SK-N-SH (cell line): ENCODE measurements around the gene MS4A14. TPM values are rescaled to one million over a fixed set of nuclear protein-coding genes. Genes with fewer than 3 reads are reported as not detected.

Experiments
- CTCF ChIA-PET: fragments of 300-600, 350-600 bp; formaldehyde crosslinking; extraction: SDS; loops from one replicate; lab custom pipeline; 2021; lab: Yijun Ruan, JAX
- POLR2A ChIA-PET: fragments of 350-600 bp; sonication (Branson Sonifier 250); formaldehyde crosslinking; extraction: SDS; loops from one replicate; lab custom pipeline; 2020; ENCODE audit warnings: antibody characterized with exemption, inconsistent platforms; lab: Yijun Ruan, JAX
- DNase-seq: peaks from one replicate; pipeline ENCODE4 v3.0.0; 2012
- H2AFZ ChIP-seq: fragments of 200-600 bp; sonication (generic); 2 replicates; pipeline ENCODE4 v1.8.1; 2016; ENCODE audit warnings: antibody characterized with exemption, mild to moderate bottlenecking, low read depth
- H3F3A ChIP-seq: fragments of 200-600 bp; sonication (generic); replicated peaks from 2 replicates; pipeline ENCODE3; 2016; ENCODE audit warnings: antibody characterized with exemption, mild to moderate bottlenecking; ENCODE audit not compliant: insufficient read depth
- H3K27ac ChIP-seq, 2 experiments: fragments of 200-500 bp in 1 of 2; fragments of 200-600 bp in 1 of 2; sonication (Bioruptor generic) in 1 of 2; sonication (generic), shearing (Covaris generic) in 1 of 2; 2 replicates each; pipeline versions ENCODE4 v1.5.1 to v1.6.1; 2014 to 2016; ENCODE audit warnings: low read depth in 2 of 2, inconsistent platforms in 1 of 2, low read length in 1 of 2, mild to moderate bottlenecking in 1 of 2, mixed read lengths in 1 of 2
- H3K27me3 ChIP-seq: fragments of 200-600 bp; sonication (generic), shearing (Covaris generic); 2 replicates; pipeline ENCODE4 v1.6.1; 2016; ENCODE audit warnings: mixed run types; ENCODE audit not compliant: insufficient read depth
- H3K36me3 ChIP-seq, 2 experiments: fragments of 200-500 bp in 1 of 2; fragments of 200-600 bp in 1 of 2; sonication (Bioruptor generic) in 1 of 2; sonication (generic) in 1 of 2; replicated peaks in 1 of 2; 2 replicates each; pipeline versions ENCODE3 to v1.5.1; 2014 to 2016; ENCODE audit warnings: low read length in 1 of 2, mild to moderate bottlenecking in 1 of 2; ENCODE audit not compliant: insufficient read depth in 2 of 2, control insufficient read depth in 1 of 2
- H3K4me1 ChIP-seq, 2 experiments: fragments of 200-500 bp in 1 of 2; fragments of 200-600 bp in 1 of 2; sonication (Bioruptor generic) in 1 of 2; sonication (generic), shearing (Covaris generic) in 1 of 2; 2 replicates each; pipeline versions ENCODE4 v1.5.1 to v1.6.1; 2014 to 2016; ENCODE audit warnings: low read depth in 1 of 2, low read length in 1 of 2, mixed run types in 1 of 2; ENCODE audit not compliant: insufficient read depth in 2 of 2, control insufficient read depth in 1 of 2
- H3K4me2 ChIP-seq: fragments of 200-600 bp; sonication (generic), shearing (Covaris generic); 2 replicates; pipeline ENCODE4 v1.6.1; 2017; ENCODE audit warnings: mixed run types
- H3K4me3 ChIP-seq, 2 experiments: fragments of 200-500 bp in 1 of 2; fragments of 200-600 bp in 1 of 2; sonication (Bioruptor generic) in 1 of 2; sonication (generic), shearing (Covaris generic) in 1 of 2; 2 replicates each; pipeline versions ENCODE4 v1.5.1 to v1.8.1; 2014 to 2016; ENCODE audit warnings: low read depth in 2 of 2, inconsistent platforms in 1 of 2, low read length in 1 of 2, mild to moderate bottlenecking in 1 of 2, mixed read lengths in 1 of 2, moderate library complexity in 1 of 2
- H3K79me2 ChIP-seq: fragments of 200-600 bp; sonication (generic); 2 replicates; pipeline ENCODE4 v1.8.1; 2017; ENCODE audit warnings: mild to moderate bottlenecking; ENCODE audit not compliant: insufficient read depth
- H3K9ac ChIP-seq: fragments of 200-600 bp; sonication (generic); 2 replicates; pipeline ENCODE4 v1.6.1; 2017; ENCODE audit warnings: mixed run types
- H3K9me2 ChIP-seq: fragments of 200-600 bp; sonication (generic); 2 replicates; pipeline ENCODE4 v1.6.1; 2017; ENCODE audit warnings: mixed run types
- H3K9me3 ChIP-seq: fragments of 200-600 bp; sonication (generic); 2 replicates; pipeline ENCODE4 v1.6.1; 2017; ENCODE audit warnings: mixed run types, mild to moderate bottlenecking, moderate library complexity
- H4K20me1 ChIP-seq: fragments of 200-600 bp; sonication (generic); 2 replicates; pipeline ENCODE4 v1.6.1; 2017; ENCODE audit warnings: mild to moderate bottlenecking, mixed run types; ENCODE audit not compliant: insufficient read depth
- CHD2 ChIP-seq: fragments of 150-350 bp; IDR thresholded peaks from 2 replicates; pipeline ENCODE4 v1.6.1; 2018; ENCODE audit warnings: low read length; ENCODE audit not compliant: partially characterized antibody
- FOSL2 ChIP-seq: IDR thresholded peaks from 2 replicates; pipeline ENCODE4 v1.4.0; 2012; ENCODE audit warnings: low read depth, mild to moderate bottlenecking, moderate library complexity, borderline replicate concordance
- FOXJ3 ChIP-seq: sonication (generic); formaldehyde crosslinking; IDR thresholded peaks from 2 replicates; pipeline ENCODE4 v1.5.1; 2020; ENCODE audit warnings: mild to moderate bottlenecking, missing genetic modification reagents
- FOXM1 ChIP-seq: IDR thresholded peaks from 2 replicates; pipeline ENCODE4 v1.4.0; 2012; ENCODE audit warnings: low read depth, mild to moderate bottlenecking
- GABPA ChIP-seq: IDR thresholded peaks from 2 replicates; pipeline ENCODE4 v1.4.0; 2012; ENCODE audit warnings: low read depth, mild to moderate bottlenecking
- MEF2A ChIP-seq: IDR thresholded peaks from 2 replicates; pipeline ENCODE4 v1.4.0; 2012; ENCODE audit warnings: low read depth, borderline replicate concordance
- MXI1 ChIP-seq: IDR thresholded peaks from 2 replicates; pipeline ENCODE4 v1.6.1; 2012; ENCODE audit warnings: mild to moderate bottlenecking, low read depth, low read length, improper control_type of control experiment
- NRF1 ChIP-seq: IDR thresholded peaks from 2 replicates; pipeline ENCODE4 v1.6.1; 2012; ENCODE audit warnings: low read depth, mild to moderate bottlenecking, low read length
- POLR2AphosphoS5 ChIP-seq: IDR thresholded peaks from 2 replicates; pipeline ENCODE4 v1.6.1; 2012; ENCODE audit warnings: low read depth, low read length
- RAD21 ChIP-seq: IDR thresholded peaks from 2 replicates; pipeline ENCODE4 v1.6.1; 2012; ENCODE audit warnings: mild to moderate bottlenecking, low read length
- RCOR1 ChIP-seq: fragments of 150-350 bp; IDR thresholded peaks from 2 replicates; pipeline ENCODE4 v1.6.1; 2017; ENCODE audit warnings: antibody characterized with exemption, low read length
- RXRA ChIP-seq: IDR thresholded peaks from 2 replicates; pipeline ENCODE4 v1.4.0; 2012; ENCODE audit warnings: low read depth, mild to moderate bottlenecking, borderline replicate concordance
- TCF12 ChIP-seq: IDR thresholded peaks from 2 replicates; pipeline ENCODE4 v1.4.0; 2012
- TEAD4 ChIP-seq: IDR thresholded peaks from 2 replicates; pipeline ENCODE4 v1.4.0; 2012; ENCODE audit warnings: mild to moderate bottlenecking, borderline replicate concordance; ENCODE audit not compliant: insufficient read depth
- YY1 ChIP-seq: IDR thresholded peaks from 2 replicates; pipeline ENCODE4 v1.4.0; 2012; ENCODE audit warnings: low read depth, mild to moderate bottlenecking
- WGBS: methylation state at CpG from one replicate; pipeline ENCODE4 v1.1.6; 2017; ENCODE audit warnings: low lambda C conversion rate; 5-methylcytosine and 5-hydroxymethylcytosine counted together
- polyA plus RNA-seq, 3 experiments: library from polyadenylated mRNA; depleted of rRNA; stranded (reverse); fragments of >200 nt; gene quantifications; 2 replicates each; pipeline ENCODE4 v1.2.3, GENCODE V29; 2012
- TF ChIP-seq, protein P1 (sequence below): IDR thresholded peaks from 2 replicates; pipeline ENCODE4 v1.4.0; 2012; ENCODE audit warnings: low read depth, borderline replicate concordance
- TF ChIP-seq, protein P2 (sequence below): fragments of 200-600 bp; sonication (generic); IDR thresholded peaks from 2 replicates; pipeline ENCODE4 v1.6.1; 2017; ENCODE audit warnings: antibody characterized with exemption, mild to moderate bottlenecking, moderate library complexity
- TF ChIP-seq, protein P3 (sequence below): IDR thresholded peaks from 2 replicates; pipeline ENCODE4 v1.4.0; 2012; ENCODE audit warnings: low read depth, borderline replicate concordance
- TF ChIP-seq, protein P4 (sequence below): fragments of 150-350 bp; IDR thresholded peaks from 2 replicates; pipeline ENCODE4 v1.6.1; 2017; ENCODE audit warnings: antibody characterized with exemption, low read length, low read depth, borderline replicate concordance
- TF ChIP-seq, protein P5 (sequence below): fragments of 150-350 bp; IDR thresholded peaks from 2 replicates; pipeline ENCODE4 v1.6.1; 2016; ENCODE audit warnings: mild to moderate bottlenecking, low read depth, low read length

MS4A14 gene
- polyA plus RNA-seq, 1 of the 3 experiments (the other 2 are of a cell fraction) = not detected

DNA sequence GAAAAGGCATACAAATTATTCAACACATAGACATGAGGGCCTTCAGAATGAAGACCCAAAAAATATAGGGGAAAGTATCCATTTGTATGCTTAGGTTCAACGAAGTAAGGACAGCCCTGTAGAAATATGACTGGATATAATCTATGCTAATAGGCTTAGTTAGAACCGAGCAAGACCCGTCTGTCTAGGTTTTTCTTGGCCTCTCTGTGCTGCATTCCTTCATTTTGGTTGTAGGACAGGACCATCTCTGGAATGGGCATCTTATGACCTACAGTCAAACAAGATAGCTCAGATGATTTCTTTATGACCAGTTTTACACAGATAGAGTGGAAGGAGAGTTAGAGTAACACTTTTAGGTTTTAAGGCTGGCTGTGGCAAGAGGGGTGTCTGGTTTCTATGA, 23.5 kb upstream of the MS4A14 start:
- H3K9me3 ChIP-seq = no peaks in the 10 kb centered on the region
- H3F3A ChIP-seq = no peaks in the 10 kb centered on the region
- no peaks in the 10 kb centered on the region for H3K79me2 ChIP-seq
- no peaks in the 10 kb centered on the region for H4K20me1 ChIP-seq
- no peak overlapping the region for H3K27ac ChIP-seq
- H3K9ac ChIP-seq = no peak overlapping the region
- DNase-seq = no peak
- no peaks in the 10 kb centered on the region for H3K9me2 ChIP-seq
- no peak overlapping the region for H3K4me2 ChIP-seq
- no peak overlapping the region for H3K4me3 ChIP-seq
- H3K27me3 ChIP-seq = peaks cover 8% of the 10 kb centered on the region; the same call in 1 of the 2 replicates
- POLR2A ChIA-PET = no interaction called here
- H2AFZ ChIP-seq = no peak overlapping the region
- H3K4me1 ChIP-seq = no peaks in the 10 kb centered on the region
- no peak for TF ChIP-seq RXRA
- TF ChIP-seq, protein P1, sequence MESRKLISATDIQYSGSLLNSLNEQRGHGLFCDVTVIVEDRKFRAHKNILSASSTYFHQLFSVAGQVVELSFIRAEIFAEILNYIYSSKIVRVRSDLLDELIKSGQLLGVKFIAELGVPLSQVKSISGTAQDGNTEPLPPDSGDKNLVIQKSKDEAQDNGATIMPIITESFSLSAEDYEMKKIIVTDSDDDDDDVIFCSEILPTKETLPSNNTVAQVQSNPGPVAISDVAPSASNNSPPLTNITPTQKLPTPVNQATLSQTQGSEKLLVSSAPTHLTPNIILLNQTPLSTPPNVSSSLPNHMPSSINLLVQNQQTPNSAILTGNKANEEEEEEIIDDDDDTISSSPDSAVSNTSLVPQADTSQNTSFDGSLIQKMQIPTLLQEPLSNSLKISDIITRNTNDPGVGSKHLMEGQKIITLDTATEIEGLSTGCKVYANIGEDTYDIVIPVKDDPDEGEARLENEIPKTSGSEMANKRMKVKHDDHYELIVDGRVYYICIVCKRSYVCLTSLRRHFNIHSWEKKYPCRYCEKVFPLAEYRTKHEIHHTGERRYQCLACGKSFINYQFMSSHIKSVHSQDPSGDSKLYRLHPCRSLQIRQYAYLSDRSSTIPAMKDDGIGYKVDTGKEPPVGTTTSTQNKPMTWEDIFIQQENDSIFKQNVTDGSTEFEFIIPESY = no peak
- TF ChIP-seq RAD21 = no peak
- TF ChIP-seq, protein P2, sequence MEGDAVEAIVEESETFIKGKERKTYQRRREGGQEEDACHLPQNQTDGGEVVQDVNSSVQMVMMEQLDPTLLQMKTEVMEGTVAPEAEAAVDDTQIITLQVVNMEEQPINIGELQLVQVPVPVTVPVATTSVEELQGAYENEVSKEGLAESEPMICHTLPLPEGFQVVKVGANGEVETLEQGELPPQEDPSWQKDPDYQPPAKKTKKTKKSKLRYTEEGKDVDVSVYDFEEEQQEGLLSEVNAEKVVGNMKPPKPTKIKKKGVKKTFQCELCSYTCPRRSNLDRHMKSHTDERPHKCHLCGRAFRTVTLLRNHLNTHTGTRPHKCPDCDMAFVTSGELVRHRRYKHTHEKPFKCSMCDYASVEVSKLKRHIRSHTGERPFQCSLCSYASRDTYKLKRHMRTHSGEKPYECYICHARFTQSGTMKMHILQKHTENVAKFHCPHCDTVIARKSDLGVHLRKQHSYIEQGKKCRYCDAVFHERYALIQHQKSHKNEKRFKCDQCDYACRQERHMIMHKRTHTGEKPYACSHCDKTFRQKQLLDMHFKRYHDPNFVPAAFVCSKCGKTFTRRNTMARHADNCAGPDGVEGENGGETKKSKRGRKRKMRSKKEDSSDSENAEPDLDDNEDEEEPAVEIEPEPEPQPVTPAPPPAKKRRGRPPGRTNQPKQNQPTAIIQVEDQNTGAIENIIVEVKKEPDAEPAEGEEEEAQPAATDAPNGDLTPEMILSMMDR = no peak
- TF ChIP-seq FOXM1 = no peak
- no peak for TF ChIP-seq FOXJ3 (CRISPR knock-in tag)
- TF ChIP-seq, protein P3, sequence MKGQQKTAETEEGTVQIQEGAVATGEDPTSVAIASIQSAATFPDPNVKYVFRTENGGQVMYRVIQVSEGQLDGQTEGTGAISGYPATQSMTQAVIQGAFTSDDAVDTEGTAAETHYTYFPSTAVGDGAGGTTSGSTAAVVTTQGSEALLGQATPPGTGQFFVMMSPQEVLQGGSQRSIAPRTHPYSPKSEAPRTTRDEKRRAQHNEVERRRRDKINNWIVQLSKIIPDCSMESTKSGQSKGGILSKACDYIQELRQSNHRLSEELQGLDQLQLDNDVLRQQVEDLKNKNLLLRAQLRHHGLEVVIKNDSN = no peak
- TF ChIP-seq FOSL2 = no peak
- no peak for TF ChIP-seq YY1
- TF ChIP-seq RCOR1 = no peak
- TF ChIP-seq GABPA = no peak
- TF ChIP-seq, protein P4, sequence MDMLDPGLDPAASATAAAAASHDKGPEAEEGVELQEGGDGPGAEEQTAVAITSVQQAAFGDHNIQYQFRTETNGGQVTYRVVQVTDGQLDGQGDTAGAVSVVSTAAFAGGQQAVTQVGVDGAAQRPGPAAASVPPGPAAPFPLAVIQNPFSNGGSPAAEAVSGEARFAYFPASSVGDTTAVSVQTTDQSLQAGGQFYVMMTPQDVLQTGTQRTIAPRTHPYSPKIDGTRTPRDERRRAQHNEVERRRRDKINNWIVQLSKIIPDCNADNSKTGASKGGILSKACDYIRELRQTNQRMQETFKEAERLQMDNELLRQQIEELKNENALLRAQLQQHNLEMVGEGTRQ = no peak
- TF ChIP-seq CHD2 = no peak
- no peak for TF ChIP-seq TEAD4
- TF ChIP-seq MEF2A = no peak
- TF ChIP-seq MXI1 = no peak
- no peak for TF ChIP-seq TCF12
- no peak for TF ChIP-seq NRF1
- TF ChIP-seq, protein P5, sequence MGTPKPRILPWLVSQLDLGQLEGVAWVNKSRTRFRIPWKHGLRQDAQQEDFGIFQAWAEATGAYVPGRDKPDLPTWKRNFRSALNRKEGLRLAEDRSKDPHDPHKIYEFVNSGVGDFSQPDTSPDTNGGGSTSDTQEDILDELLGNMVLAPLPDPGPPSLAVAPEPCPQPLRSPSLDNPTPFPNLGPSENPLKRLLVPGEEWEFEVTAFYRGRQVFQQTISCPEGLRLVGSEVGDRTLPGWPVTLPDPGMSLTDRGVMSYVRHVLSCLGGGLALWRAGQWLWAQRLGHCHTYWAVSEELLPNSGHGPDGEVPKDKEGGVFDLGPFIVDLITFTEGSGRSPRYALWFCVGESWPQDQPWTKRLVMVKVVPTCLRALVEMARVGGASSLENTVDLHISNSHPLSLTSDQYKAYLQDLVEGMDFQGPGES = no peak
- no peak for TF ChIP-seq POLR2AphosphoS5
- 0% methylated on average over 3 of the region's 3 CpGs for WGBS
- CTCF ChIA-PET = interaction anchor here (1.0 to 3.1 kb wide), 3 partner anchors 9 to 246 kb away, joined by 3 to 18 read pairs (median 4); no protein-coding TSS in a partner anchor
- no peaks in the 10 kb centered on the region for H3K36me3 ChIP-seq
